Stimulated activated CD4-positive, alpha-beta T cell treated with anti-CD3 and anti-CD28 coated beads, Interleukin-4, amount 100 ng/mL, for 24 hours (primary cell): Measurements from ENCODE around the gene RNF133.
"Not testable (repeated sequence)": the region's sequence is repeated elsewhere in the genome, so short reads cannot be mapped to it uniquely, and the experiment has no call there.

Experiments used
- DNase-seq: peaks from one replicate; pipeline ENCODE4 v3.0.0-alpha.2; 2020

RNF133 gene

DNA sequence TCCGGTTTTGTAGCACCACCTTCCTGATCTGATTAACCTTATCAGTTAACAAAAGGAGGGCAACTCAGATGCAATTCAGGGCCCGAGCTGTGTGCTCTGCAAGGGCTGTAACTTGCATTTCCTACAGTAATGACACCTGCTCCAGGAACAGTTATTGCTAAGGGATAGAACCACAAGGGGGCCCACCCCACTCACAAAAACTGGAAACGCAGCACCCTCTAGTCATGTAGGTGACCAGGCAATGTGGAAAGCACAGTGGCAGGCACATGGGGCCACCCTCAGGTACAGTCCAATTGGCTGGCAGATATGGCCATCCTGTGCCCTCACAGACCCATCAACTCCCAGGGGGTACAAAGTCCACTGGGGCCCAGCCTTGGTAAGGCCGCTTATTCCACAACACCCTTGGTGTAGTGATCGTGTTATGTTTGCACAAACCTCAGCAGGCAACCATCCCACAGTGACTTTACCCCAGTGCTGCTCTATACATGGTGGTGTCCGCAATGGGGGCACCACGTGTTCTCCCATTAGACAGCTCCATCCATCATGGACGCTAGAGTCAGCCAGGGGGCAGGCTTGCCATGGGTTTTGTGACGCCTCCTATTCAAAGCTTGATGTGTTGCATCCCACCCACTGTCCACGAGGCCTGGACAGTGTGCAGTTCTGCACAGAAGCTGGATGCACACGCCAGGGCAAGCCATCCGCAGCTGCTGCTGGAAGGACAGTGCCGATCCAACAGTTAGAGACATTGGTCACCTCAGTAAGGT is 9.4 kb downstream of the RNF133 start:
- no peak for DNase-seq

DNA sequence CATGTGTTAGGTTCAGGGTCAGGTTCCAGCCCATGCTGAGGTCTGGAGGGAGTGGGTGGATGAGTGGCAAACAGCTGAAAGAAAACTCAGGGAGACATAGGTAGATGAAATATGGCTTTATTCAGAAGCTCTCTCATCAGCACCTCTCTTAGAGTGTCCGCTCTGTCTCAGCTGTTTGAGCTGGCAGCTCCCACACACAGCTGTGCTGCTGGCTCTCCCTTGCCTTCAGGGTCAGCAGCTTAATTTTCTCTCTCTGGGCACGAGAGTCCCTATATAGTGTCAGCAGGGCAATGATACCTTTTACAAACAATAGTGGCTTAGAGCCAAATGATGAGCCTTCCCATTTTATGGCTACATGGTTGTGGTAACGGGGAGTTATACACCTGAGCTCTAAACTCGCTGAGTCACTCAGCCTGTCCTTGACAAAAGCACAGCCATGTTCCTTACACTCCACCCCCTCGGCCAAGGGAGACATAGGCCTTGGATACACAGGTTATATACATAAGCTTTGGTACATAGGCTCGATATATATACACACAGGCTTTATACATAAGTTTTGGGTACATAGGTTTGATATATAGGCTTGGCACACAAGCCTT is 10.4 kb downstream of the RNF133 start:
- DNase-seq: no peak

GRCh38 chr7:122686360-122686878 is 12.5 kb downstream of the RNF133 start:
- no peak for DNase-seq

DNA sequence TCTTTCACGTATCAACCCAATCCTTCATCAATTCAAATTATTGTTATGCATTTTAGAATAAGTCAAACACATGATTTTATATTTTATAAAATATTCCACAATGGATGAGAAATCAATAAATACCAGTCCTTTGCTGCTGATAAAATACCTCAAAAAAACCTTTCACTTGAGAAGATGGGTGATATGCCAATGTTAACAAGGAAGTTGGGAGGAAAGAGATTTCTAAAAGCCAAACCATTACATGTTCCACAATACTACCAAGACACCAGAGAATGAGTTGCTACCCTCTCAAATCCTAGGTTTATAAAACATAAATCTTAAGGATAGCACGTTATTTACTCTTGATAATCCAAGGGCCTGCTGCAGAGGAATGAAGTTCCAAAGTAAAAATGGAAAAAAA is 14.4 kb downstream of the RNF133 start:
- no peak for DNase-seq

DNA sequence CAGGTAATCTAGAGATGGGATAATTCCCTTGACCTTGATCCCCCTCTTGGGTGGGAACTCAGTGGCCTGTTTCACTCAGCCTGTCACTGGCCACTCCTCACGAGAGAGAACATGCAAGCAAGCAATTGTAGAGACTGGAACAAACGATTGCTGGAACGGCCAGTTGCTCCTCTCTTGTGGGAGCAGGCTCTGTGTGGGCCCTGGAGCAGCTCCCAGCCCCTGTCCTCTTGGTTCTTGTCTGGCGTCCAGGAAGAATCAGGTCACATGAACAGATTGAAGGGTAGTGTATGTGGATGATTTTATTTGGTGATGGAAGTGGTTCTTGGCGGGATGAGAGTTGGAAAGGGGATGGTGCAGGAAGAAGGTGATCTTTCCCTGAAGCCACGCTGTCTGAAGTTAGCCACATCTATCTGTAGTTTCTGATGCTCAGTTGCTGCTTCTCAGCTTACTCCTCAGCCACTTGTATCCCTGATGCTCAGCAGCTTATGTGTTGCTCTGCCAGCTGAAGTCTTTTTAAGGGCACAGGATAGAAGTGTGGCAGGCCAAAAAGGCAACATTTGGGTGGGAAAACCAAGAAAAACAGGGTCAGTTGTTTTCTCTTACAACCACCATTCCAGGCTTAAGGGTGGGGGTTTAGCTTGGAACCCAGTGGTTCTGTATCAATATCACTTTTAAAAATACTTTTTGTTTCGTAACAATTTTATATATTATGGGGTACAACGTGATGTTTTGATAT is 15.9 kb downstream of the RNF133 start:
- DNase-seq: no peak

- DNase-seq: not testable (repeated sequence)
These were observed 17.7 kb downstream of the RNF133 start for GRCh38 chr7:122681186-122681585.

- DNase-seq: no peak
These were observed 19.1 kb downstream of the RNF133 start for GRCh38 chr7:122679813-122680212.

- DNase-seq: not testable (repeated sequence)
These were observed 19.6 kb downstream of the RNF133 start for GRCh38 chr7:122679269-122679709.

- no peak for DNase-seq
These were observed 21.8 kb downstream of the RNF133 start for GRCh38 chr7:122677149-122677548.

- no peak for DNase-seq
These were observed 22.5 kb downstream of the RNF133 start for GRCh38 chr7:122676466-122676865.

DNA sequence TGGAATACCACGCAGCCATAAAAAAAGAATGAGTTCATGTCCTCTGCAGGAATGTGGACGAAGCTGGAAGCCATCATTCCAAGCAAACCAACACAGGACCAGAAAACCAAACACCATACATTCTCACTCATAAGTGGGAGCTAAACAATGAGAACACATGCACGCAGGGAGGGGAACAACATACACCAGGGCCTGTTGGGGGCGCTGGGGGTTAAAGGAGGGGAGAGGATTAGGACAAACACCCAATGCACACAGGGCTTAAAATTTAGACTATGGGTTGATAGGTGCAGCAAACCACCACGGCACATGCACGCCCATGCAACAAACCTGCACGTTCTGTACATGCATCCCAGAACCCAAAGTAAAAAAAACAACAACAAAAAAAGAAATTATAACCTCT is 23.3 kb downstream of the RNF133 start:
- no peak for DNase-seq

GRCh38 chr7:122675011-122675410 is 23.9 kb downstream of the RNF133 start:
- no peak for DNase-seq

DNA sequence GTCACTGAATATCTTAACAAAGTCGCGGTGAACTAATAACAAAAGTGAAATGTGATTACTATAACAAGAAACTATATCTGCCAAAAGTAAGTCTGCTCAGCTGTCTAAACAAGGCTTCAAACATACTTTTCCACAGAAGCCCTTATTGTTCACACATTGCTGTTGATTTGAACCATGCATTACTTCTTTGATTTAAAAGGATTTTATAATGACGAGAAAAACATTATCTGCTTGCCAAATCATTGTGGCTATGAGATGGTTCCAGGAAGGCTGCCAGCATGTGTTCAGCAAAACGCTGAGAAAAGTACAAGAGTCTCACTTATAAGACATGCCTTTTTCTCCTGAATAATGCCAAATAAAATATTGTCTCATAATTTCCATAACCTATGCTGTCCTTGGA is 24.4 kb downstream of the RNF133 start:
- DNase-seq: no peak

GRCh38 chr7:122673951-122674350 is 25.0 kb downstream of the RNF133 start:
- DNase-seq: no peak

GRCh38 chr7:122672536-122672935 is 26.4 kb downstream of the RNF133 start:
- DNase-seq: no peak

DNA sequence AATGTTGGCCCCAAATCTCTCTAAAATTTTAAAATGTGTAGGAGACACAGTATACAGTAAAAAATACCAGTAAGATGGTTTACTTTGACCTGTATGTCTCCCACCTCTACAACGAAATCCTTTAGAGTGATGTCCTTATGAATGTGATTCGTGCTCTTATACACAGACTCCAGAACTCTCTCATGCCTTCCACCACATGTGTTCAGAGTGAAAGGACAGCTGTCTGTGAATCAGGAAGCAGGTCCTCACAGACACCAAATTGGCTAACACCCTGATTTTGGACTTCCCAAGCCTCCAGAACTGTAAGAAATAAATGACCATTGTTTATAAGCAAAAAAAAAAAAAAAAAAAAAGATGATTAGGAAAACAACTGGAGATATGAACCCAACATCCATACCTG is 35.2 kb downstream of the RNF133 start:
- DNase-seq: no peak

DNA sequence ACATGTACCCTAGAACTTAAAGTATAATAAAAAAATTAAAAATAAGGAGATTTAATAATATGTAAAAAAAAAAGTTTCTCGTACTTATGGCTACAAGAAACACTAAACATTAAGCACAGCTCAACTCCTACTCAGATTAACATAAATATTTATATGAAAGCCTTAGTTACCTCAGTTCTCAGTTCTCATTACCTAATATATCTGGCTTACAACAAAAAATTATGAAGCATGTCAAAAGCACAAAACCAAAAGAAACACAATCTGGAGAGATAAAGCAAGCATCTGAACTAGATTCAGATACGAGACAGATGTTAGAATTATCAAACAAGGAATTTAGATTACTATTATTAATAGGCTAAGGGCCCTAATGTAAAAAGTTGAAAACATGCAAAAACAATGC is 40.1 kb downstream of the RNF133 start:
- DNase-seq: no peak

- DNase-seq: no peak
These were observed 45.2 kb downstream of the RNF133 start for GRCh38 chr7:122653685-122654084.

DNA sequence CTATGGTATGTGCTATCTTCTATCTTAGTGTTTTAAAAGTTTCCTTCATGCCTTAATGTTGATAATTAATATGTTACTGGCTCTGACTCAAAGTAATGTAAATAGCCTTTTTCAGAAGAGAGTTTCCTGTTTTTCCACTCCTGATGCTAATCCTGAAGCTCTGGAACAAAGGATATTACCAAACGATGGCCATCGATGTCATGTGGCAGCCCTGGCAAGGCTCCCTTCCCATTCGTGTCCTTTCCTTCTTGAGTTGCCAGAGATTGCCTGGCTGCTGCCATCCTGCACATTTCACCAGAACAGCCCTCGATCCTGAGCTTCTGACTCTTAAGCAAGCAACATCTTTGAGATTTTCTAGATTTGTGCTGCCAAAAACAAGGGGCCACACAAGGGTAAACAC is 46.0 kb downstream of the RNF133 start:
- DNase-seq: no peak

GRCh38 chr7:122651451-122651850 is 47.5 kb downstream of the RNF133 start:
- no peak for DNase-seq
